HG03039 (cell line): ENCODE results near the gene ERO1B.
"Not testable (repeated sequence)": the region's sequence is repeated elsewhere in the genome, so short reads cannot be mapped to it uniquely, and the experiment has no call there.

Source experiments
- ATAC-seq: cut with Tn5 transposase; IDR thresholded peaks from one replicate; pipeline ENCODE4 v1.9.1; 2021; ENCODE audit warnings: mild to moderate bottlenecking, moderate library complexity; ENCODE audit not compliant: unreplicated experiment

Gene ERO1B

DNA sequence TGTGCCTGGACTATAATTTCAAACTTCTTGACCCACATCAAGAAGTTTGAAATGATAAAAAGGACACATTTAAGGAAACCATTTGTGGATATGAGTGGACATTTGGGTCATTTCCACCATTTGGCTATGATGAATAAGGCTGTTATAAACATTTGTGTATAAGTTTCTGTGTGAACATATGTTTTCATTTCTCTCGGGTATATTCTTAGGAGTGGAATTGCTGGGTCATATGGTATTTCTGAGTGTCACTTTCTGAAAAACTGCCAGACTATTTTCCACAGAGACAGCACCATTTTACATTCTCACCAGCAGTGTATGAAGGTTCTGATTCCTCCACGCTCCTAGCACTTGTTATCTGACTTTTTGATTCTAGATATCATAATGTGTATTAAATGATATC lies 88.6 kb downstream of the ERO1B start:
- ATAC-seq = no peak

DNA sequence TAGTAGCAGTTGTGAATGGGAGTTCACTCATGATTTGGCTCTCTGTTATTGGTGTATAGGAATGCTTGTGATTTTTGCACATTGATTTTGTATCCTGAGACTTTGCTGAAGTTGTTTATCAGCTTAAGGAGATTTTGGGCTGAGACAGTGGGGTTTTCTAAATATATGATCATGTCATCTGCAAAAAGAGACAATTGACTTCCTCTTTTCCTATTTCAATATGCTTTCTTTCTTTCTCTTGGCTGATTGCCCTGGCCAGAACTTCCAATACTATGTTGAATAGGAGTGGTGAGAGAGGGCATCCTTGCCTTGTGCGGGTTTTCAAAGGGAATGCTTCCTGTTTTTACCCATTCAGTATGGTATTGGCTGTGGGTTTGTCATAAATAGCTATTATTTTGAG lies 93.7 kb downstream of the ERO1B start:
- ATAC-seq = not testable (repeated sequence)

DNA sequence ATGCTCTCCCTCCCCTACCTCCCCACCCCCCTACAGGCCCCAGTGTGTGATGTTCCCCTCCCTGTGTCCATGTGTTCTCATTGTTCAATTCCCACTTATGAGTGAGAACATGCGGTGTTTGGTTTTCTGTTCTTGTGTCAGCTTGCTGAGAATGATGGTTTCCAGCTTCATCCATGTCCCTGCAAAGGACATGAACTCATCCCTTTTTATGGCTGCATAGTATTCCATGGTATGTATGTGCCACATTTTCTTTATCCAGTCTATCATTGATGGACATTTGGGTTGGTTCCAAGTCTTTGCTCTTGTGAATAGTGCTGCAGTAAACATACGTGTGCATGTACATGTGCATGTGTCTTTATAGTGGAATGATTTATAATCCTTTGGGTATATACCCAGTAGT lies 95.3 kb downstream of the ERO1B start:
- ATAC-seq = not testable (repeated sequence)

DNA sequence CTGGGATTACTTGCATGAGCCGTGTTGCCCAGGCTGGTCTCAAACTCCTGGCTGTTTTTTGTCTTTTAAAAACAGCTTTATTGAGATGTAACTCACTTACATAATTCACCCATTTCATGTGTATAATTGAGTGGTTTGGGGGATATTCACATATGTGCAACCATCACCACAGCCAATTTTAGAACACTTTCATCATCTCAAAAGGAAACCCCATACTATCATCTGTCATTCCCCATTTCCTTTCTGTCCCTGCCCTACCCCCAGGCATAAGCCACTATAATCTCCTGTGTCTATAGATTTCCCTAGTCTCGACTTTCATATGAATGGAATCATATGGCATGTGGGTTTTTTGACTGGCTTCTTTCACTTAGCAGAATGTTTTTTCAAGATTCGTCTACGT lies 96.1 kb downstream of the ERO1B start:
- no peak for ATAC-seq

DNA sequence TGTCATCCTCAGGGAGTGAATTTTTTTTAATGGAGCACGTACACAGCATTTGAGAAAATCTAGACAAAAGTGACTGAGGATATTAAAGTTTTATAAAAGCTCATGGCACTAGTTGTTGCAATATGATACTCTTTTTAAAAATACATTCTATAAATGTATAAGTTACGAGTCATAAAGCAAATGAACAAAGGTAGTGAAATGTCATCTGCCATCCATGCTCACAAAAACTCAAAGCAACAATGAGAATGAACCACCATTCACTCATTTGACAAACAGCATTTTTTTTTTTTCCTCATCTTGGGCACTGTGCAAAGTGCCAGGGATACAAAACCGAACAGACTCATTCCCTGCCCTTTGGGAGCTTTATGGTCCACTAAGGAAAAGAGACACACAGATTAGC lies 100.7 kb downstream of the ERO1B start:
- ATAC-seq = no peak

DNA sequence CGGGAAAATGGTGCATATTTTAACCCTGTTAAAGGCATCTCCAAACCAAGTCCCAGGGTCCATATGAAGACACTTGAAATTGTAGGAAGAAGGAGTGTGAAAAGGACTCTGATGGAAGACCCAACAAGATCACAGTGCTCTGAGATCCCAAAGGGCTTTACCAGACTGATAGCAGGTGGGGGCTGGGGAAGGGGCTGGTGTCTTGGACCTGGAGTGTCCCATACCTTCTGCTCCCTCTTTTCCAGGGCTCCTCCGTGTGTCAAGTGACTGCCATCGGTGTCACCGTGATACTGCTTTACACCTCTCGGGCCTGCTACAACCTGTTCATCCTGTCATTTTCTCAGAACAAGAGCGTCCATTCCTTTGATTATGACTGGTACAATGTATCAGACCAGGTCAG lies 102.1 kb downstream of the ERO1B start:
- no peak for ATAC-seq

DNA sequence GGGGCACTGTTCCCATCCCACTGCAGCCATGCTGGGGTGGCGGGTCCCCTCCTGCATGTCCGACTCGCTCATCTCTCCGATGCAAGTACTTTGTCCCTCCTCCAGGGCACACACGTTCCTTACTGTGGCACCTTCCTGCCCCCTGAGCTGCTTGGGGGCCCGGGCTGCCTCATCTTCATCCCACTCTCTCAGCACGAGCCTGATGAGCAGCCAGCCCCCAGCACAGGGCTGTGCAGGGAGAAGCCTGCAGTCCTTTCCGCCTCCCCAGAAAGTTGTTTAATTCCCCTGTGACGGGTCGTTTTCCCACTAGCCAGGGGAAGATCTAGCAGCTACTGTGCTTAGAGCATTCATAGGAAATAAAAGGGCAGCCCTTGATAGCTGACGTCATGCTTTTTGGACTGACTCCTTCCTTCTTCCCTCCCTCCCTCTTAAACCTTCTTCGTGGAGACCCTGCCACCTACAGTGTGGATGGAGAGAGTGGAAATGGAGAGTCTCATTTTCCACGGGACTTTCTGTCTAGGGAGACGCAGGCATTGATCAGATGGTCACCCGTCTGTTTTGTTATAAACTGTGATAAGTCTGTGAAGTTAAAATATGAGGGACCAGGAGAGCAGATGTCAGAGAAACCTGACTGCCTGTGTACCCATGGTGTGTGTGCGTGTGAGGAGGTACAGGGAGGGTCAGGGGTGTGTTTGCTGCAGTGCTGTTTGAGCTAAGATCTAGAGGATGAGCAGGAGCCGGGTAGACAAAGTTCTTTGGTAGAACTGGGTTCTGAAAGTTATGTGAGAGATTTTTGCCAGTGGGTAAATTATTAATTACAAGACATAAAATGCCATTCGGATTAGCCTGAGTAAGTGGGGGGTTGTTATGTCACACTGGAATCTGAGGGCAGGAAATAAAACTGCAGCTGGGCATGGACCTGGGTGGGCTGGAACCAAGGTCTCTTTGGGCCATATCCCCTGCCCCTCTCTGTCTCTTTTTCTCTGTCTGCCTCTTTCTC lies 105.1 kb downstream of the ERO1B start:
- no peak for ATAC-seq

DNA sequence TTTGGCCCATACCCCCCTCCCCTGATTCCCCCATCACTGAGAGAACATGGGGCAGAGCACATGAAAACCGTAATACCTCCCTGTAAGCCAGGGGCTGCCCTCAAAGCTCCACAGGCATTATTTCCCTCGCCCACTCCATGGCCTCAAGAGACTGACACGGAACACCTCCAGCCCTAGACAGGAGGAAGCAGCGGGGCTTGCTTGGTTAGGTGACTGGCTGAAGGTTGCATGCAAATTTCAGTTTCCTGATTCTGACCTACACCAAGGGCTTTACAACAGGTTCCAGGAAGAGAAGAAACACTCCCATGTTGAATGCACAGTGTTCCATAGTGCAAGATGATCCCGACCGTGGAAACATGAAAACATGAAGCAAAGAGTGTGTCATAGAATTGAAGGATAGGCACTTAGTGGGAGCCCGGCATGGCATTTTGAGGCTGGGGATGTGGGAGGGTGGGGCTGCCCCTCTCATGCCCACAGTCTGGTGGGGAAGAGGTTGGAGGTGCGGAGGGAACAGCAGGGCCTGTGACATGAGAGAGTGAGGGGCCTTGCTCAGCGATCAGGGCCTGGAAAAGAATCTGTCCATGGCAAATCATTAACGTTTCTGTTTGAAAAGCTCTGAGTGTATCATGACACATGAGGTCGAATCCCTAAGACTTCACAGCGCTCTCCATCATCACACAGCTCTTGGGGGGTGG lies 106.0 kb downstream of the ERO1B start:
- peak; percentile 63 for ATAC-seq

DNA sequence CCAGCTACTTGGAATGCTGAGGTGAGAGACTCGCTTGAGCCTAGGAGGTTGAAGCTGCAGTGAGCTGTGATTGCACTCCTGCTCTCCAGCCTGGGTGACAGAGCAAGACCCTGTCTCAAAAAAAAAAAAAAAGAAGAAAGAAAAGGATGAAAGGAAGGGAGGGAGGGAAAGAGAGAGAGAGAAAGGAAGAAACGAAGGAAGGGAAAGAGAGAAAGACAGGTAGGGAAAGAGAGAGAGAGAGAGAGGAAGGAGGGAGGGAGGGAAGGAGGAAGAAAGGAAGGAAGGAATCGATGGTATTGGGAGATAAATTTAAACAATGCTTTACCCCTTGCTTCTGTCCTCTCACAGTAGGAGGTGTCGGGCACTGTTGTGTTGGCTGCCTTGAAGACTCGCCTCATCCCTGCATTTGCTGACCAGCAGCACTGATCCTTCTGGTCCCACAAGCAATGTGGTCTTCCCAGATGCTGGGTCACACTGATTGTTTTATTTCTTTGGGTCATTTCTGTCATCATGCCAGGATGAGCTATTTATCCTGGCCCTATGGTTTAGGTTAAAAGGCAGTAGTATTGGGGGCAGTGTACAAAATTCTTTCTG lies 108.5 kb downstream of the ERO1B start:
- ATAC-seq = no peak

DNA sequence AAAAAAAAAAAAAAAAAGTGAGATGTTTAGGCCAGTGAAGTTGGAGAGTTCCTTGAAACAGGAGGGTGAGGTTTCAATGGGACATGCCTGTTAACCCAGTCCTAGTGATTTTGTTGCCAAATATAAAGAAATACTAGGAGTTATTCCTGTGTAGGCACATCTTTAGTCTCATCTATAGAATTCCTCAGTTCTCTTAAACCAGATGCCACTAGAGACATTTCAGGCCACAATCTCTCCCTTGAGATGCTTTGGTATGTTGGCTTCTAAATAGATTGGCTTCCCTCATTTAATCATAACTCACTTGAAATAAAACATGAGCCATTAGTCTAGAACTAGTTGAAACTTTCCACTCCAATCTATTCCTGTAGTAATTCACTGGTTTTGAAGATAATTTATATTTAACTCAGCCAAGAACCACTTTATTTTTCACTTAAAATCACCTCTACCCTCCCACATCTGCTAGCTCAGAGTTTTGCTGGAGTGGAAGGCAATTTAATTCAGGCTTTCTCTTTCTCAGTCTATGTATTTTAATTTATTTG lies 109.6 kb downstream of the ERO1B start:
- no peak for ATAC-seq

DNA sequence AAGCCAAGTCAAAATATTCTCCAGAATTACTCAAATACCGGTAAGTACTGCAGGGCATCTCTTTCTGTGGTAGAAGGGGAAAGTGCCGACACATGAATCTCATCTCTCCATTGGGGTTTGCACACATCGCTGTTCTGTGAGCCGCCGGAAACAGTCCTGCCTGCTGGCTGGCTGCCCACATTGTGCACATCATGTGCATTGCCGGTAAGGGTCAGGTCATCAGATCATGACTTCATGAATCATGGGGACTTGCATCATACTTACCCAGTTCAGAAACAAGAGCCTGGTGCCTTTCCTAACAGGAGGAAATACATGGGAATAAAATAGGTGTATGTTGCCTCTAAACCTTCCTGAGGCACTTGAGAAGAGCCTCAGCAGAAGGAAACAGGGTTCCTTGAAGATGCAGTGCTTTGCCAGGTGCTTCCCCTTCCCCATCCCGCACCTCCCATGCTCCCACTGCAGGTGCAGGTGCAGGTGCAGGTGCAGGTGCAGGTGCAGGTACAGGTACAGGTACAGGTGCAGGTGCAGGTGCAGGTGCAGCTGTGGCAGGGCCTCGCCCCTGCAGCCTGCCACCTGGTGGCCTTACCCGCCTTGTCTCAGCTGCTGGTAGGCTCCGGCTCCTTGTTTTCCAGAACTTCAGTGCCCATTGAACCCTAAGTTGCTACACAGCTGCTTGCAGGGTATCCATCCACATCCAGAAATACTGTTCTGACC lies 112.9 kb downstream of the ERO1B start:
- ATAC-seq = no peak

DNA sequence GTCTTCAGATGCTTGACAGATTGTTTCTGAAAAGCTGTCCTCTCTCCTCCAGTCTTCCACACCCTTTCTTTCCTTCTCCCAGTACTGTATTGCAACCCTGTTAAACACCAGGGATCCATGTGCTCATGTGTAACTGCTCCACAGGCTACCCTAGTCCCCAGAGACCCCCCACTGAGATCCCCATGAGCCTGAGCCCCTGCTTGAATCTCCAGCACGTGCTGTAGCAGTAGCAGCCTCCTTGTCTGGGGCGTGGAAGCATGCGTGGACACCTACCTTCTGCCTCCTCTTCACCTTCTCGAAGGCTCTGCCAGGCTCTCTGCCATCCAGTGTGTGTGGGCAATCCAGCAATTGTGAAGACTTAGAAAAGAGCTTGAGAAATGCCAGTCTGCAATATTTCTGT lies 114.2 kb downstream of the ERO1B start:
- ATAC-seq = no peak

DNA sequence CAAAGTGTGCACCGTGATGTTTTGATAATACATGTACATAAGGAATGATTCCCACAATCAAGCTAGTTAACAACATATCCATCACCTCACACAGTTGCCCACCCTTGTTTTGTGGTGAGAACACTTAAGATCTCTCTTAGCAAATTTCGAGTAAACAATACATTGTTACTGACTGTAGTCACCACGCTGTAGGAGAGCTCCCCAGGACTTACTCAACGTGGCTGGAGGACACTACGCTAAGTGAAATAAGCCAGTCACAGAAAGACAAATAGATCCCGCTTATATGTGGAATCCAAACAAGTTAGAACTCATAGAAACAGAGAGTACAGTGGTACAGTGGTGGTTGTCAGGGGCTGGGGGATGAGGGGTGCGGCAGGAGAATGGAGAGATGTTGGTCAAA lies 114.6 kb downstream of the ERO1B start:
- no peak for ATAC-seq

DNA sequence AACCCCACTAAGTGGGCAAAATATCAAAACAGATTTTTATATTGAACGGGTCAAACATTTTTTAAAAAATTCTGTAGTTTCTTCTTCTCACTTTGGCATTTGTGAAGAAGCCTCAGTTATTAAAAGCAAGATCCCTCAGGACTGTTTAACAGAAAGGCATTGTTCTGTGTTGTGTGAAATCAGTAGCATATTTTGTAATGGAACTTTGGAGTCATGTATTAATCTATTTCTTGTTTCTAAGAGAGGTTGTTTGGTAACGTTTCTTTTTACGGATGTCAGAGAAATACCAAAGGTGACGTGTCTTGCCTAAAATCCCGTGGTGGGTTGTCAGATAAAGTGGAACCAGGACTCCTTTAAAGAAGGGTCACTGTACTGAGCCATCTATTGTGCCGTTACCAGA lies 115.7 kb downstream of the ERO1B start:
- ATAC-seq = no peak
